GM21528 (cell line): ENCODE measurements around the gene SMO.
A peak's percentile ranks its signal among the peaks of the same experiment; 100 is the strongest.
"Not testable (repeated sequence)": the region's sequence is repeated elsewhere in the genome, so short reads cannot be mapped to it uniquely, and the experiment has no call there.

ENCODE experiments used
- ATAC-seq: cut with Tn5 transposase; IDR thresholded peaks from one replicate; pipeline ENCODE4 v1.9.1; 2021; ENCODE audit warnings: mild to moderate bottlenecking, moderate library complexity; ENCODE audit not compliant: unreplicated experiment, low FRiP score

Gene SMO

GRCh38 chr7:129205987-129206785 lies 17.8 kb downstream of the SMO start:
- no peak for ATAC-seq

GRCh38 chr7:129208667-129209066 lies 20.2 kb downstream of the SMO start:
- ATAC-seq = no peak

- no peak for ATAC-seq
These were observed 20.9 kb downstream of the SMO start for GRCh38 chr7:129209067-129209926.

GRCh38 chr7:129210256-129210988 lies 22.0 kb downstream of the SMO start:
- no peak for ATAC-seq

DNA sequence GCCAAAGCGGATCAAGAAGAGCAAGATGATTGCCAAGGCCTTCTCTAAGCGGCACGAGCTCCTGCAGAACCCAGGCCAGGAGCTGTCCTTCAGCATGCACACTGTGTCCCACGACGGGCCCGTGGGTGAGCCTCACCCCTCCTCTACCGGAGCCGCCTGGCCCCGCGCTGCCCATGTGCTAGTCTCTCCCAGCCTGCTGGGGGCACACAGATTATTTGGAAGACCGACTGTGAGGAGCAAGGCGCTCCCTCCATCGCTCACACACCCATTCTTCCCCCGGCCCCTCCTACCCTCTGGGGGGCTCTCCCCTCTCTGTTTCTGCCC lies 22.5 kb downstream of the SMO start:
- ATAC-seq = no peak

GRCh38 chr7:129212126-129212525 lies 23.7 kb downstream of the SMO start:
- no peak for ATAC-seq

GRCh38 chr7:129212596-129212995 lies 24.2 kb downstream of the SMO start:
- ATAC-seq = no peak

GRCh38 chr7:129213828-129214227 lies 25.4 kb downstream of the SMO start:
- no peak for ATAC-seq

- ATAC-seq = not testable (repeated sequence)
These were observed 27.3 kb downstream of the SMO start for GRCh38 chr7:129215691-129216090.

DNA sequence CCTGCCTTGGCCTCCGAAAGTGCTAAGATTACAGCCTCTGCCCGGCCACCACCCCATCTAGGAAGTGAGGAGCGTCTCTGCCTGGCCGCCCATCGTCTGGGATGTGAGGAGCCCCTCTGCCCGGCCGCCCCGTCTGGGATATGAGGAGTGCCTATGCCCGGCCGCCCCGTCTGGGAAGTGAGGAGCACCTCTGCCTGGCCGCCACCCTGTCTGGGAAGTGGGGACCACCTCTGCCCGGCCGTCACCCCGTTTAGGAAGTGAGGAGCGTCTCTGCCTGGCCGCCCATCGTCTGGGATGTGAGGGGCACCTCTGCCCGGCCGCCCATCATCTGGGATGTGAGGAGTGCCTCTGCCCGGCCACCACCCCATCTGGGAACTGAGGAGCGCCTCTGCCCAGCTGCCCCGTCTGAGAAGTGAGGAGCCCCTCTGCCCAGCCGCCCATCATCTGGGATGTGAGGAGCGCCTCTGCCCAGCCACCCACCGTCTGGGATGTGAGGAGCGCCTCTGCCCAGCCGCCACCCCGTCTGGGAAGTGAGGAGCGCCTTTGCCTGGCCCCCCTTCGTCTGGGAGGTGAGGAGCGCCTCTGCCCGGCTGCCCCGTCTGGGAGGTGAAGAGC lies 27.8 kb downstream of the SMO start:
- ATAC-seq = not testable (repeated sequence)

- not testable (repeated sequence) for ATAC-seq
These were observed 28.5 kb downstream of the SMO start for GRCh38 chr7:129216821-129217416.

DNA sequence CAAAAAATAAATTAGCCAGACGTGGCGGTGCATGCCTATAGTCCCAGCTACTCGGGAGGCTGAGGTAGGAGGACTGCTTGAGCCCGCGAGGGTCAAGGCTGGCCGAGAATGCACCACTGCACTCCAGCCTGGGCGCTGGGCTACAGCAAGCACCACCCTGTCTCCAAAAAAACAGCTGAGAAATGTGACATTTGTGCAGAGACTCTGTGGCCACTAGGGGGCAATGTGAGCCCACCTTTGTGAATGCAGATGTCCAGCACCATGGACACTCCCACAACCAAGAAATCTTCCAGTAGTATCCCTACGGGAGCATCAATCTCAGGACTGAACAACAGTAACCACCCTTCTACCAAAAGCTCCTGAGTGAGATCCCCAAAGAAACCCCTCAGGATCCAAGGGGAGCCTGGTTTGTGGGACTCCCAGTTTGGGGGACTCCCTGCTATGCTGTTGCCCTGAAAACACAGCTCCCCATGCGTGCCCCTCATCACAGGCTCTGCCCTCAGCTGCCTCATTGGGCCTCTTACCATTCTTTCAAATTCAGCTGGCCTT lies 30.2 kb downstream of the SMO start:
- no peak for ATAC-seq

DNA sequence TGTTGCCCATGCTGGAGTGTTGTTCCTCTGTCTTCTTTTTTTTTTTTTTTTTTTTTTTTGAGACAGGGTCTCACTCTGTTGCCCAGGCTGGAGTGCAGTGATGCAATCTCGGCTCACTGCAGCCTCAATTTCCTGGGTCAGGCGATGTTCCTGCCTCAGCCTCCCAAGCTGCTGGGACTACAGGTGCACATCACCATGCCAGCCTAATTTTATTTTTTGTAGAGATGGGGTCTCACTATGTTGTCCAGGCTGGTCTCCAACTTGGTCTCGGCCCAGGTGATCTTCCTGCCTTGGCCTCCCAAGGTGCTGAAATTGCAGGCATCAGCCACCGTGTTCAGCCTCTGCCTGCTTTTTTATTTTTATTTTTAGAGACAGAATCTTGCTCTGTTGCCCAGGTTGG lies 30.7 kb downstream of the SMO start:
- not testable (repeated sequence) for ATAC-seq

- no peak for ATAC-seq
These were observed 33.6 kb downstream of the SMO start for GRCh38 chr7:129222064-129222463.

DNA sequence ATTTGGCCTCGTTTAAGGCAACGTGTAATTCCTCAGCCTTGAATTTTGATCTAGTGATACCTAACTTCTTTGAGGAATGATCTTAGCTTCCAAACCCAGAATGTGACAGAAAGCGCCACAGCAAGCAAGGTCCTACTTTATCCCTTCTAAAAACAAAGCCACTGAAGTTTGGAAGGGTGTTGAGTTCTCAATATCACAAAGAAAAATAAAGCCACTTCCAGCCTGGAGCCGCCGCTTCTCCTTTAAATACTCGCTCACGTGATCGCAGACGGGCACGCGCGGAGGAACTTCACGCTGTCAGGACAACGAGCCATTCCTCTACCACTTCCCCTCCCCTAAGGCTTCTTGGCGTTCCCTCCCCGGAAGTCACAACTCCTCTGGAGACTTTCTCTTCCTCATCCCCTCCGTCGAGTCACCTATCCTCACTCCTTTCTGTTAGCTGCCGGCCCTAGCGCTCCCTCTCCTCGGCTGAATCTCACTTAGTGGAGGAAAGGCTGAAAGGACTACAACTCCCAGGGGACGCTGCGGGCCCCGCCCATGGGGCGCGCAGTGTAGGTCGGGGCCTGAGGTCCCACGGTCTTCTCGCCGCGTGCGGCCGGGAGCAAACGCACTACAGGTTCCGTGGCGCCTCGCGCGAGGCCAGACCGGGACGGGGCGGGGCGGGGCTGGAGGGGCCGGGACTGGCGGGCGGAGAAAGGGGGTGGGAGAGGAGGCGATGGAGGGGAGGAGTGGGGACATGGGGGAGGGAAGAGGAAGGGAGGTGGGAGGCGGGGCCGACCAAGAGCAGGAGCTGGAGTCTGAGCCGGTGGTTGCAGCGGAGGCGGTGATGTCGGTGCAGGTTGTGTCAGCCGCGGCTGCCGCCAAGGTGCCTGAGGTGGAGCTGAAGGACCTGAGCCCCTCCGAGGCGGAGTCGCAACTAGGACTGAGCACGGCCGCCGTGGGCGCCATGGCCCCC lies 36.1 kb downstream of the SMO start, which contains the start of gene AHCYL2:
TSS of gene AHCYL2 (plus strand) at position 780 of the 955 bp plus-strand sequence.
- ATAC-seq = peak; percentile 91

- peak; percentile 37 for ATAC-seq
These were observed 36.9 kb downstream of the SMO start for GRCh38 chr7:129225206-129225930.

DNA sequence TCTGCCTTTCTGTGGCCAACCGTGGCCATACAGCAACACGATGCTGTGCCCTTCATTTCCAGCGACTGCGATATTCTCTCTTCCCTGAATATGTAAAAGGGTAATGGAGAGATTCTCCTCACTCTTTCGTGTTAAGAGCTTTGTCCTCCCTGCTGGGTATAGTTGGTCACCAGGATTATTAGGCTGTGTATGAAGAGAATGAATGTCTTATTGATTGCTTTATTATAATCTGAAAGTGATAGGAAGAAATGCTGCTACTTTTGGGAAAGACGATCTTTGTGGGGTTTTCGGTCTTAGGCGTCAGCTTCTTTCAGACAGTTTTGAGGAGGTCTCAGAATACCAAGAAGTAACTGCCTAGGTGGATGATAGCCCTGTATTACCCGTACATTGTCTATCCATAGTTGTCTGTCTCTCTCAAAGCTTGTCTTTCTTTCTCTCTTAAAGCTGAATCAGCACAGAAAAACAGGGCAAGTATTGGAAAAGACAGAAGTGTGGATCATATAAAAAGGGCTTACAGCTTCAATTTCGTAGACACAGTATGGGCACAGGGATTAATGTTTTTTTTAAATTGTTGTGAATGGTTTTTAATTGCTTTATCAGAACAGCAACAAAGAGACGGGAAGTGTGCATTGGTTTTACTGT lies 37.6 kb downstream of the SMO start:
- ATAC-seq = no peak
